Ishikawa (cell line): ENCODE measurements around the gene WNT11.

Source experiments
- CEBPB ChIP-seq: IDR thresholded peaks from 2 replicates; pipeline ENCODE4 v1.6.1; 2012
- CREB1 ChIP-seq: IDR thresholded peaks from 2 replicates; pipeline ENCODE4 v1.6.1; 2012; ENCODE audit warnings: low read depth
- EGR1 ChIP-seq: IDR thresholded peaks from 2 replicates; pipeline ENCODE4 v1.6.1; 2012
- EP300 ChIP-seq: IDR thresholded peaks from 2 replicates; pipeline ENCODE4 v1.6.1; 2012; ENCODE audit warnings: borderline replicate concordance
- FOXM1 ChIP-seq: IDR thresholded peaks from 2 replicates; pipeline ENCODE4 v1.6.1; 2012; ENCODE audit warnings: low read depth, borderline replicate concordance
- MAX ChIP-seq: IDR thresholded peaks from 2 replicates; pipeline ENCODE4 v1.6.1; 2012
- NFIC ChIP-seq: IDR thresholded peaks from 2 replicates; pipeline ENCODE4 v1.6.1; 2012
- RAD21 ChIP-seq: IDR thresholded peaks from 2 replicates; pipeline ENCODE4 v1.6.1; 2012; ENCODE audit warnings: low read depth
- REST ChIP-seq: IDR thresholded peaks from 2 replicates; pipeline ENCODE4 v1.6.1; 2012; ENCODE audit warnings: low read depth, mild to moderate bottlenecking
- TAF1 ChIP-seq: IDR thresholded peaks from 2 replicates; pipeline ENCODE4 v1.6.1; 2012; ENCODE audit warnings: low read depth, mild to moderate bottlenecking
- TCF12 ChIP-seq: IDR thresholded peaks from 2 replicates; pipeline ENCODE4 v1.6.1; 2012; ENCODE audit warnings: low read depth
- TEAD4 ChIP-seq: IDR thresholded peaks from 2 replicates; pipeline ENCODE4 v1.6.1; 2012
- USF1 ChIP-seq: IDR thresholded peaks from 2 replicates; pipeline ENCODE4 v1.6.1; 2012
- YY1 ChIP-seq: IDR thresholded peaks from 2 replicates; pipeline ENCODE4 v1.6.1; 2012; ENCODE audit warnings: low read depth
- ZBTB7A ChIP-seq: IDR thresholded peaks from 2 replicates; pipeline ENCODE4 v1.6.1; 2012; ENCODE audit warnings: low read depth

WNT11 gene

GRCh38 chr11:76246271-76246933, 40.1 kb upstream of the WNT11 start:
- no peak for TF ChIP-seq EGR1
- no peak for TF ChIP-seq NFIC
- TF ChIP-seq FOXM1 = no peak
- TF ChIP-seq ZBTB7A = no peak
- TF ChIP-seq RAD21 = no peak
- TF ChIP-seq YY1 = no peak
- no peak for TF ChIP-seq USF1
- no peak for TF ChIP-seq TEAD4
- no peak for TF ChIP-seq CREB1
- no peak for TF ChIP-seq CEBPB
- TF ChIP-seq MAX = no peak

GRCh38 chr11:76245720-76246119, 39.4 kb upstream of the WNT11 start:
- TF ChIP-seq NFIC = no peak
- no peak for TF ChIP-seq RAD21
- TF ChIP-seq TEAD4 = no peak
- no peak for TF ChIP-seq EP300
- no peak for TF ChIP-seq EGR1
- TF ChIP-seq YY1 = no peak
- no peak for TF ChIP-seq FOXM1
- no peak for TF ChIP-seq USF1
- no peak for TF ChIP-seq MAX
- TF ChIP-seq CREB1 = no peak
- TF ChIP-seq TCF12 = no peak
- no peak for TF ChIP-seq ZBTB7A
- no peak for TF ChIP-seq TAF1
- TF ChIP-seq CEBPB = no peak
- no peak for TF ChIP-seq REST

- TF ChIP-seq ZBTB7A = no peak
- no peak for TF ChIP-seq FOXM1
- TF ChIP-seq RAD21 = no peak
- no peak for TF ChIP-seq TAF1
- no peak for TF ChIP-seq USF1
- no peak for TF ChIP-seq EGR1
- no peak for TF ChIP-seq CEBPB
- no peak for TF ChIP-seq MAX
- no peak for TF ChIP-seq CREB1
- no peak for TF ChIP-seq REST
- no peak for TF ChIP-seq NFIC
- TF ChIP-seq TEAD4 = no peak
These were observed 38.1 kb upstream of the WNT11 start for GRCh38 chr11:76244316-76244851.

GRCh38 chr11:76243957-76244285, 37.6 kb upstream of the WNT11 start:
- TF ChIP-seq MAX = no peak

GRCh38 chr11:76243193-76243956, 37.1 kb upstream of the WNT11 start:
- TF ChIP-seq RAD21 (no peak), MAX (no peak), TAF1 (no peak), ZBTB7A (no peak), YY1 (no peak), REST (no peak), FOXM1 (no peak), USF1 (no peak), TCF12 (no peak), EP300 (no peak), CEBPB (no peak), TEAD4 (no peak), CREB1 (no peak)
